HCT116 (cell line): ENCODE measurements around the gene TEPSIN. TPM values are rescaled to one million over a fixed set of nuclear protein-coding genes. Genes with fewer than 3 reads are reported as not detected.
A peak's percentile ranks its signal among the peaks of the same experiment; 100 is the strongest.

Experiments used
- ATAC-seq: fragments of 200-7000 bp; cut with Tn5 transposase; 2 replicates; pipeline ENCODE4 v1.9.1; 2020; ENCODE audit warnings: mild to moderate bottlenecking, moderate library complexity
- BruUV-seq: library from RNA; stranded (reverse); fragments of 400-500 nt; replicated peaks from 2 replicates; lab custom pipeline; 2021; lab: Mats Ljungman, UMichigan
- CTCF ChIA-PET: fragments of 300-600 bp; sonication (Branson Sonifier 250); formaldehyde crosslinking; loops from one replicate; lab custom pipeline; 2021; ENCODE audit warnings: antibody characterized with exemption; lab: Charles Lee
- POLR2A ChIA-PET: fragments of 300-600, 350-600 bp; sonication (Branson Sonifier 250); formaldehyde crosslinking; loops from one replicate; lab custom pipeline; 2021; ENCODE audit warnings: antibody characterized with exemption; lab: Charles Lee
- RAD21 ChIA-PET, 2 experiments: fragments of 300-600 bp; sonication (Branson Sonifier 250); formaldehyde crosslinking; loops; one replicate each; lab custom pipeline; 2023; ENCODE audit warnings: low total read pairs in 2 of 2; ENCODE audit not compliant: uncharacterized antibody in 2 of 2, unreplicated experiment in 2 of 2, low non-redundant PET in 1 of 2; lab: Charles Lee
- DNase-seq: peaks from one replicate; pipeline ENCODE4 v3.0.0-alpha.2; 2010; ENCODE audit warnings: low read depth, low spot score
- H2AFZ ChIP-seq: fragments of 200-600 bp; shearing (Covaris generic), sonication (generic); 2 replicates; pipeline ENCODE4 v1.6.1; 2017; ENCODE audit warnings: low read depth, mixed run types, mixed read lengths, antibody characterized with exemption, low read length; ENCODE audit not compliant: poor library complexity, severe bottlenecking
- H3K27ac ChIP-seq: 2 replicates; pipeline ENCODE4 v1.5.1; 2012; ENCODE audit warnings: low read depth, low read length
- H3K27me3 ChIP-seq: fragments of 200-600 bp; sonication (generic); 2 replicates; pipeline ENCODE4 v1.6.1; 2016; ENCODE audit warnings: mixed run types, low read length, mixed read lengths; ENCODE audit not compliant: insufficient read depth
- H3K36me3 ChIP-seq, 2 experiments: fragments of 200-500 bp in 1 of 2; fragments of 200-600 bp in 1 of 2; sonication (Bioruptor generic) in 1 of 2; sonication (generic) in 1 of 2; 2 replicates each; pipeline versions ENCODE4 v1.5.1 to v1.6.1; 2014 to 2016; ENCODE audit warnings: low read length in 2 of 2, inconsistent platforms in 1 of 2, mixed read lengths in 1 of 2, mixed run types in 1 of 2; ENCODE audit not compliant: insufficient read depth in 2 of 2, control insufficient read depth in 1 of 2
- H3K4me1 ChIP-seq, 2 experiments: fragments of 200-600 bp in 1 of 2; sonication (generic) in 1 of 2; 2 replicates each; pipeline versions ENCODE4 v1.5.1 to v1.6.1; 2012 to 2017; ENCODE audit warnings: low read length in 2 of 2, inconsistent platforms in 1 of 2, mild to moderate bottlenecking in 1 of 2, mixed read lengths in 1 of 2, mixed run types in 1 of 2, moderate library complexity in 1 of 2; ENCODE audit not compliant: insufficient read depth in 2 of 2, control insufficient read depth in 1 of 2
- H3K4me2 ChIP-seq: fragments of 200-600 bp; sonication (generic); 2 replicates; pipeline ENCODE4 v1.6.1; 2017; ENCODE audit warnings: mixed run types, low read length, mixed read lengths
- H3K4me3 ChIP-seq, 2 experiments: fragments of 200-600 bp in 1 of 2; sonication (generic) in 1 of 2; replicated peaks in 1 of 2; 2 replicates each; pipeline ENCODE4 v1.5.1; 2011 to 2016; ENCODE audit warnings: low read length in 2 of 2, control low read depth in 1 of 2, low read depth in 1 of 2, mild to moderate bottlenecking in 1 of 2, mixed read lengths in 1 of 2, mixed run types in 1 of 2
- H3K79me2 ChIP-seq: fragments of 200-600 bp; sonication (generic); 2 replicates; pipeline ENCODE4 v1.6.1; 2017; ENCODE audit warnings: mild to moderate bottlenecking, mixed run types, low read length, moderate library complexity, mixed read lengths; ENCODE audit not compliant: insufficient read depth
- H3K9ac ChIP-seq: fragments of 200-600 bp; sonication (generic); 2 replicates; pipeline ENCODE4 v1.6.1; 2016; ENCODE audit warnings: low read length, mixed read lengths
- H3K9me2 ChIP-seq: fragments of 200-600 bp; sonication (generic), shearing (Covaris generic); 2 replicates; pipeline ENCODE4 v1.6.1; 2017; ENCODE audit warnings: mixed run types, mild to moderate bottlenecking, moderate library complexity; ENCODE audit not compliant: insufficient read depth
- H3K9me3 ChIP-seq, 2 experiments: fragments of 200-500 bp in 1 of 2; fragments of 200-600 bp in 1 of 2; sonication (Bioruptor generic) in 1 of 2; sonication (generic) in 1 of 2; 2 replicates each; pipeline ENCODE4 v1.6.1; 2014 to 2017; ENCODE audit warnings: low read length in 2 of 2, mixed read lengths in 2 of 2, inconsistent platforms in 1 of 2, low read depth in 1 of 2, mild to moderate bottlenecking in 1 of 2, mixed run types in 1 of 2, moderate library complexity in 1 of 2; ENCODE audit not compliant: control insufficient read depth in 1 of 2, insufficient read depth in 1 of 2
- H4K20me1 ChIP-seq: fragments of 200-600 bp; sonication (generic), shearing (Covaris generic); 2 replicates; pipeline ENCODE4 v1.6.1; 2017; ENCODE audit warnings: mixed run types, mild to moderate bottlenecking, moderate library complexity; ENCODE audit not compliant: insufficient read depth
- ATF3 ChIP-seq: IDR thresholded peaks from 2 replicates; pipeline ENCODE4 v1.6.1; 2012
- CEBPB ChIP-seq: IDR thresholded peaks from 2 replicates; pipeline ENCODE4 v1.6.1; 2012; ENCODE audit warnings: low read depth
- EGR1 ChIP-seq: IDR thresholded peaks from 2 replicates; pipeline ENCODE4 v1.6.1; 2012; ENCODE audit warnings: low read depth
- EZH2phosphoT487 ChIP-seq: fragments of 200-600 bp; IDR thresholded peaks from 2 replicates; pipeline ENCODE4 v1.6.1; 2018; ENCODE audit warnings: antibody characterized with exemption, borderline replicate concordance
- FOSL1 ChIP-seq: IDR thresholded peaks from 2 replicates; pipeline ENCODE4 v1.6.1; 2012; ENCODE audit warnings: low read depth
- JUND ChIP-seq: IDR thresholded peaks from 2 replicates; pipeline ENCODE4 v1.6.1; 2012
- POLR2A ChIP-seq: IDR thresholded peaks from 2 replicates; pipeline ENCODE4 v1.7.0; 2011; ENCODE audit warnings: borderline replicate concordance; ENCODE audit not compliant: insufficient read depth, insufficient read length; ENCODE audit errors: extremely low read depth
- POLR2AphosphoS5 ChIP-seq: IDR thresholded peaks from 2 replicates; pipeline ENCODE4 v1.6.1; 2011; ENCODE audit warnings: mild to moderate bottlenecking, low read depth, low read length, moderate library complexity
- SIN3A ChIP-seq: IDR thresholded peaks from 2 replicates; pipeline ENCODE4 v1.6.1; 2012; ENCODE audit warnings: low read depth
- TCF7L2 ChIP-seq: IDR thresholded peaks from 2 replicates; pipeline ENCODE4 v1.7.0; 2011; ENCODE audit warnings: borderline replicate concordance, inconsistent platforms; ENCODE audit not compliant: insufficient read depth, insufficient read length; ENCODE audit errors: extremely low read depth
- YY1 ChIP-seq: IDR thresholded peaks from 2 replicates; pipeline ENCODE4 v1.6.1; 2011; ENCODE audit warnings: low read length, low read depth, moderate library complexity, mild to moderate bottlenecking; ENCODE audit not compliant: insufficient replicate concordance; ENCODE audit errors: extremely low read depth
- ZFX ChIP-seq: fragments of 450-650 bp; IDR thresholded peaks from 2 replicates; pipeline ENCODE4 v1.6.1; 2017
- intact Hi-C: fragments of 100-400 bp; cut with micrococcal nuclease; formaldehyde crosslinking; loops from 2 replicates; pipeline ENCODE4 v1.10.0; 2022
- total RNA-seq: library from RNA; stranded (reverse); gene quantifications from one replicate; pipeline ENCODE4 v1.2.1, GENCODE V29; 2021; ENCODE audit not compliant: unreplicated experiment
- TF ChIP-seq, protein P1 (sequence below): IDR thresholded peaks from 2 replicates; pipeline ENCODE4 v1.6.1; 2012; ENCODE audit warnings: low read depth

The TEPSIN gene
- total RNA-seq, 1 experiment from 2014 or later, result 50.6 TPM

- intact Hi-C loops, result loop anchor here (1.0 kb wide), 1 partner anchor 17 kb away; no protein-coding TSS in a partner anchor
- no peak for DNase-seq
Observed at GRCh38 chr17:81239714-81240555, 1.1 kb upstream of the TEPSIN start.

GRCh38 chr17:81238490-81238814 lies 403 bp downstream of the TEPSIN start:
- ChIA-PET CTCF (interaction anchor here (1.2 to 1.3 kb wide), 2 partner anchors 96 to 215 kb away, joined by 5 to 11 read pairs; no protein-coding TSS in a partner anchor), RAD21 (interaction anchor here in 1 of 2 experiments (1.1 kb wide), 1 partner anchor 16 kb away, joined by 3 read pairs; the partner anchor contains the start of gene CEP131), POLR2A (interaction anchor here (0.7 to 1.5 kb wide), 7 partner anchors 10 to 247 kb away, joined by 3 to 9 read pairs (median 5); partner anchors contain the start of genes CEP131 and CHMP6)
- DNase-seq, result no peak
- intact Hi-C loops, result no loop called here
- H3K4me3 ChIP-seq, result peak overlapping the region; percentile 94 to 100
- no peak overlapping the region for H2AFZ ChIP-seq
- H3K79me2 ChIP-seq, result peaks cover 50% of the 10 kb centered on the region
- BruUV-seq, result no TSS peak
- H3K4me1 ChIP-seq, result peaks cover 12 to 35% of the 10 kb centered on the region in 2 experiments; a peak in 3 of 4 replicates
- peak overlapping the region; percentile 99 for H3K4me2 ChIP-seq
- TF ChIP-seq TCF7L2 (no peak), YY1 (no peak), ATF3 (no peak), EZH2phosphoT487 (no peak), EGR1 (no peak), FOSL1 (no peak), SIN3A (no peak), JUND (no peak), POLR2A (no peak), CEBPB (no peak)
- TF ChIP-seq, protein P1, sequence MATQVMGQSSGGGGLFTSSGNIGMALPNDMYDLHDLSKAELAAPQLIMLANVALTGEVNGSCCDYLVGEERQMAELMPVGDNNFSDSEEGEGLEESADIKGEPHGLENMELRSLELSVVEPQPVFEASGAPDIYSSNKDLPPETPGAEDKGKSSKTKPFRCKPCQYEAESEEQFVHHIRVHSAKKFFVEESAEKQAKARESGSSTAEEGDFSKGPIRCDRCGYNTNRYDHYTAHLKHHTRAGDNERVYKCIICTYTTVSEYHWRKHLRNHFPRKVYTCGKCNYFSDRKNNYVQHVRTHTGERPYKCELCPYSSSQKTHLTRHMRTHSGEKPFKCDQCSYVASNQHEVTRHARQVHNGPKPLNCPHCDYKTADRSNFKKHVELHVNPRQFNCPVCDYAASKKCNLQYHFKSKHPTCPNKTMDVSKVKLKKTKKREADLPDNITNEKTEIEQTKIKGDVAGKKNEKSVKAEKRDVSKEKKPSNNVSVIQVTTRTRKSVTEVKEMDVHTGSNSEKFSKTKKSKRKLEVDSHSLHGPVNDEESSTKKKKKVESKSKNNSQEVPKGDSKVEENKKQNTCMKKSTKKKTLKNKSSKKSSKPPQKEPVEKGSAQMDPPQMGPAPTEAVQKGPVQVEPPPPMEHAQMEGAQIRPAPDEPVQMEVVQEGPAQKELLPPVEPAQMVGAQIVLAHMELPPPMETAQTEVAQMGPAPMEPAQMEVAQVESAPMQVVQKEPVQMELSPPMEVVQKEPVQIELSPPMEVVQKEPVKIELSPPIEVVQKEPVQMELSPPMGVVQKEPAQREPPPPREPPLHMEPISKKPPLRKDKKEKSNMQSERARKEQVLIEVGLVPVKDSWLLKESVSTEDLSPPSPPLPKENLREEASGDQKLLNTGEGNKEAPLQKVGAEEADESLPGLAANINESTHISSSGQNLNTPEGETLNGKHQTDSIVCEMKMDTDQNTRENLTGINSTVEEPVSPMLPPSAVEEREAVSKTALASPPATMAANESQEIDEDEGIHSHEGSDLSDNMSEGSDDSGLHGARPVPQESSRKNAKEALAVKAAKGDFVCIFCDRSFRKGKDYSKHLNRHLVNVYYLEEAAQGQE, result no peak
- H3K9me3 ChIP-seq, result no peaks in the 10 kb centered on the region
- no peak; the same call in 1 of the 2 replicates for ATAC-seq
- peak overlapping the region; percentile 98 for H3K9ac ChIP-seq
- no peaks in the 10 kb centered on the region for H3K9me2 ChIP-seq
- peaks cover 0 to 10% of the 10 kb centered on the region in 2 experiments; a peak in 1 of 4 replicates for H3K36me3 ChIP-seq
- peak overlapping the region; percentile 48; the same call in 1 of the 2 replicates for H3K27ac ChIP-seq
- no peaks in the 10 kb centered on the region for H4K20me1 ChIP-seq
- no peaks in the 10 kb centered on the region for H3K27me3 ChIP-seq

More at GRCh38 chr17:81239714-81240555, 1.1 kb upstream of the TEPSIN start:
- no peaks in the 10 kb centered on the region for H4K20me1 ChIP-seq
- POLR2A ChIA-PET, result interaction anchor here (0.9 to 1.5 kb wide), 6 partner anchors 15 to 278 kb away, joined by 4 to 9 read pairs (median 5); partner anchors contain the start of genes CEP131 and CHMP6
- peaks cover 0 to 10% of the 10 kb centered on the region in 2 experiments; a peak in 1 of 4 replicates for H3K36me3 ChIP-seq
- H3K27me3 ChIP-seq, result no peaks in the 10 kb centered on the region
- CTCF ChIA-PET, result interaction anchor here (0.9 to 2.1 kb wide), 5 partner anchors 17 to 251 kb away, joined by 3 to 11 read pairs (median 5); partner anchors contain the start of gene CEP131
- TF ChIP-seq ZFX (peak; percentile 77; the same call in 1 of the 2 replicates), ATF3 (no peak), POLR2AphosphoS5 (no peak), TCF7L2 (no peak)
- BruUV-seq, result no TSS peak
- H3K79me2 ChIP-seq, result peaks cover 50% of the 10 kb centered on the region
- H2AFZ ChIP-seq, result no peak overlapping the region
- RAD21 ChIA-PET, result no interaction called here
- H3K4me1 ChIP-seq, result peaks cover 12 to 35% of the 10 kb centered on the region in 2 experiments; a peak in 3 of 4 replicates
- no peaks in the 10 kb centered on the region for H3K9me2 ChIP-seq
- H3K27ac ChIP-seq, result peak overlapping the region; percentile 86
- H3K4me2 ChIP-seq, result peak overlapping the region; percentile 99
- no peaks in the 10 kb centered on the region for H3K9me3 ChIP-seq
- H3K4me3 ChIP-seq, result peak overlapping the region; percentile 94 to 100
- peak overlapping the region; percentile 98 for H3K9ac ChIP-seq
- ATAC-seq, result no peak
